Fibroblast of skin of scalp (primary cell): Measurements from ENCODE around the gene USP43.
"Not testable (repeated sequence)": the region's sequence is repeated elsewhere in the genome, so short reads cannot be mapped to it uniquely, and the experiment has no call there.

Source experiments
- DNase-seq: peaks from one replicate; pipeline ENCODE4 v3.0.0-alpha.2; 2013

Gene USP43

GRCh38 chr17:9661027-9661426, 15.7 kb downstream of the USP43 start:
- no peak for DNase-seq

GRCh38 chr17:9663511-9663910, 18.2 kb downstream of the USP43 start:
- DNase-seq: not testable (repeated sequence)

GRCh38 chr17:9666461-9667050, 21.2 kb downstream of the USP43 start:
- no peak for DNase-seq

GRCh38 chr17:9668517-9668916, 23.2 kb downstream of the USP43 start:
- peak; percentile 39 for DNase-seq

GRCh38 chr17:9669551-9670008, 24.3 kb downstream of the USP43 start:
- DNase-seq: no peak

GRCh38 chr17:9670596-9670995, 25.3 kb downstream of the USP43 start:
- DNase-seq: no peak

- no peak for DNase-seq
Observed at GRCh38 chr17:9671559-9671958, 26.2 kb downstream of the USP43 start.

GRCh38 chr17:9672266-9672665, 26.9 kb downstream of the USP43 start:
- peak; percentile 32 for DNase-seq

- no peak for DNase-seq
Observed at GRCh38 chr17:9672691-9673090, 27.4 kb downstream of the USP43 start.

- DNase-seq: peak; percentile 36
Observed at GRCh38 chr17:9676084-9676483, 30.8 kb downstream of the USP43 start.

- DNase-seq: peak; percentile 26
Observed at GRCh38 chr17:9676820-9677310, 31.5 kb downstream of the USP43 start.

- DNase-seq: no peak
Observed at GRCh38 chr17:9677411-9677810, 32.1 kb downstream of the USP43 start.

GRCh38 chr17:9677896-9678295, 32.6 kb downstream of the USP43 start:
- no peak for DNase-seq

- no peak for DNase-seq
Observed at GRCh38 chr17:9684955-9685621, 39.8 kb downstream of the USP43 start.

- DNase-seq: no peak
Observed at GRCh38 chr17:9693755-9694154, 48.4 kb downstream of the USP43 start.

GRCh38 chr17:9696279-9697044, 51.1 kb downstream of the USP43 start:
- DNase-seq: no peak

- no peak for DNase-seq
Observed at GRCh38 chr17:9700136-9700535, 54.8 kb downstream of the USP43 start.

GRCh38 chr17:9700754-9701476, 55.6 kb downstream of the USP43 start:
- DNase-seq: no peak

- no peak for DNase-seq
Observed at GRCh38 chr17:9702482-9702881, 57.2 kb downstream of the USP43 start.

GRCh38 chr17:9702914-9703780, 57.8 kb downstream of the USP43 start:
- no peak for DNase-seq

- DNase-seq: no peak
Observed at GRCh38 chr17:9703781-9704082, 58.4 kb downstream of the USP43 start.

GRCh38 chr17:9705745-9706144, 60.4 kb downstream of the USP43 start:
- DNase-seq: no peak
